Measurements from ENCODE around the gene TTLL4. TPM values are rescaled to one million over a fixed set of nuclear protein-coding genes. Genes with fewer than 3 reads are reported as not detected.
A peak's percentile ranks its signal among the peaks of the same experiment; 100 is the strongest.

Gene TTLL4
- total RNA-seq, 1 donor from 2014 or later = 39.8 TPM

DNA sequence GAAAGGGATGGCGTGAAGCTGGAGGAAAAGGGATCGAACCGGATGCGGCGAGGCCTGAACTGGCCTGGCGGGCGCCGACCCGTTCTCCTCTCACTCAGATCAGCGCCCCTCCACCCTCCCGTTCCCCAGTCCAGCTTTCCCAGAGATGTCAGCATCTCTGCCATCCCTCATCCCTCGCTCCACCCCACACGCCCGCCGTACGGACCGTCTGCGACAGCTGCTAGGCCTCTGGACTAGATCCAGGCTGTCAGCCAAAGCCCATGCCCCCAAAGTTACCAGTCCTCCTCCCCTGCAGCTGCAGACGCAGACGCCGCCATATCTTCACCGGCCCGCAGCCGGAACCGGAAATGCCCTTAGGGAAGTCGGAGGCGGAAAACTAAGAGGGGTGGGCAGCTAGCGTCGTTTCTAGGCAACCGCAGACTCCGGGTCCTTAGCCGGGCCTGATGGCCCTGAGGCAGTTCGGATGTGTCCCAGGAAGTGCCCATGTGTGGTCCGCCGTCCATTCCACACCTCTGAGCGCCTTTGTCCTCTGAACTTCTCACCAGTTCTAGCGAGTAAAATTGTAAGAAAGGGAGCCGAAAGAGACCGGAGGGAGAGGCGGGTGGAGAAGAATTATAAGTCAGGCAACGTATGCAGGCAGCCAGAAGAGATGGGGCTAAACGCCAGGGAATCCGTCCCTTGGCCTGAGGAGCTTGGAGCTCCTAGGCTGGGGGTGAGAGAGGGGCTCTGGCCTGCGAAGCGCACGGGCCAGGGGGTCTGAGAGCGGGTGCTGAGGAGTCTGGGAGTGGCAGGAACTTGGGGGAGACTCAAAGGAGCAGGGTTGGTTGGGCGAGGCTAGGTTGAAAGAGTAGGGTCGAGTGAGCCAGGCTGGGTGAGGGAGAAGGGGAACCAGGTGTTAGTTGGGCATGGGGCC lies 38.7 kb upstream of the TTLL4 start, which contains the start of the genes RNF25 and STK36:
Gene RNF25 (minus strand): TSS at position 349 of the 913 bp plus-strand sequence. CDS start 32 bp downstream, at position 317.
Gene STK36 (plus strand): TSS at position 433 of the 913 bp plus-strand sequence. CDS start 744 bp downstream, outside the sequence.
- H3K36me3 ChIP-seq = no peaks in the 10 kb centered on the region
- H2AFZ ChIP-seq (replicated peaks) = peak within 1 kb of the TSS; percentile 96
- H3K27me3 ChIP-seq = no peaks in the 10 kb centered on the region
- no peaks in the 10 kb centered on the region for H3K9me3 ChIP-seq (ENCODE audit: low read depth)
- H3F3A ChIP-seq (ENCODE audit: low read depth) = peaks cover 5% of the 10 kb centered on the region
- peak; percentile 94 for DNase-seq (ENCODE audit: low spot score)
- Mint-ChIP-seq H3K4me1 (peaks cover 21% of the 10 kb centered on the region), H3K27me3 (ENCODE audit: insufficient read depth, low read depth) (peaks cover 3% of the 10 kb centered on the region), H3K9me3 (no peaks in the 10 kb centered on the region), H3K4me3 (peak within 1 kb of the TSS; percentile 99), H3K27ac (peak within 1 kb of the TSS; percentile 100), H3K36me3 (peaks cover 11% of the 10 kb centered on the region)
- peak within 1 kb of the TSS; percentile 94 for H3K4me2 ChIP-seq
- no peaks in the 10 kb centered on the region for H4K20me1 ChIP-seq (ENCODE audit: low read depth)
- H3K4me1 ChIP-seq = peaks cover 6% of the 10 kb centered on the region
- H3K9ac ChIP-seq = peak within 1 kb of the TSS; percentile 87
- H3K79me2 ChIP-seq (ENCODE audit: low read depth) = peaks cover 29% of the 10 kb centered on the region
- peak within 1 kb of the TSS; percentile 65 for H3K27ac ChIP-seq
- H3K4me3 ChIP-seq = peak within 1 kb of the TSS; percentile 86
- no peak for TF ChIP-seq EZH2 (IDR thresholded peaks at IDR 0.05)
- no peak for TF ChIP-seq EZH2phosphoT487 (IDR thresholded peaks at IDR 0.05)
- TF ChIP-seq, protein P1, sequence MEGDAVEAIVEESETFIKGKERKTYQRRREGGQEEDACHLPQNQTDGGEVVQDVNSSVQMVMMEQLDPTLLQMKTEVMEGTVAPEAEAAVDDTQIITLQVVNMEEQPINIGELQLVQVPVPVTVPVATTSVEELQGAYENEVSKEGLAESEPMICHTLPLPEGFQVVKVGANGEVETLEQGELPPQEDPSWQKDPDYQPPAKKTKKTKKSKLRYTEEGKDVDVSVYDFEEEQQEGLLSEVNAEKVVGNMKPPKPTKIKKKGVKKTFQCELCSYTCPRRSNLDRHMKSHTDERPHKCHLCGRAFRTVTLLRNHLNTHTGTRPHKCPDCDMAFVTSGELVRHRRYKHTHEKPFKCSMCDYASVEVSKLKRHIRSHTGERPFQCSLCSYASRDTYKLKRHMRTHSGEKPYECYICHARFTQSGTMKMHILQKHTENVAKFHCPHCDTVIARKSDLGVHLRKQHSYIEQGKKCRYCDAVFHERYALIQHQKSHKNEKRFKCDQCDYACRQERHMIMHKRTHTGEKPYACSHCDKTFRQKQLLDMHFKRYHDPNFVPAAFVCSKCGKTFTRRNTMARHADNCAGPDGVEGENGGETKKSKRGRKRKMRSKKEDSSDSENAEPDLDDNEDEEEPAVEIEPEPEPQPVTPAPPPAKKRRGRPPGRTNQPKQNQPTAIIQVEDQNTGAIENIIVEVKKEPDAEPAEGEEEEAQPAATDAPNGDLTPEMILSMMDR (IDR thresholded peaks at IDR 0.05) = no peak

DNA sequence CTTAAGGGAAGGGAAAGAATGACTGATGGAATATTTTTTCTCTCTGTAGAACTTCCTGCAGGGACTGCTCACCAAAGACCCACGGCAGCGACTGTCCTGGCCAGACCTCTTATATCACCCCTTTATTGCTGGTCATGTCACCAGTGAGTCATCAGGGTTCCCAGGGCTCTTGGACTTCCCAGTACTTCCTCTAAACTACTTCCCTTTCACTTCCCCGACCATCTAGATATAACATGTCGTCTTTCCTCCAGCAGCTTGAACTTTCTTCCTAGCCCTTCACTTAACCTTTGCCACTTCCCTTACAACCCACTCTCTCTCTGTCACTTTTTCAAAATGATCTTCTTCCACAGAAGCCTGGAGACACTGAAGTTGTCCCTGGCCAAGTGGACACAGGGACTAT lies 31.5 kb upstream of the TTLL4 start:
- no peak overlapping the region for H3K4me3 Mint-ChIP-seq

DNA sequence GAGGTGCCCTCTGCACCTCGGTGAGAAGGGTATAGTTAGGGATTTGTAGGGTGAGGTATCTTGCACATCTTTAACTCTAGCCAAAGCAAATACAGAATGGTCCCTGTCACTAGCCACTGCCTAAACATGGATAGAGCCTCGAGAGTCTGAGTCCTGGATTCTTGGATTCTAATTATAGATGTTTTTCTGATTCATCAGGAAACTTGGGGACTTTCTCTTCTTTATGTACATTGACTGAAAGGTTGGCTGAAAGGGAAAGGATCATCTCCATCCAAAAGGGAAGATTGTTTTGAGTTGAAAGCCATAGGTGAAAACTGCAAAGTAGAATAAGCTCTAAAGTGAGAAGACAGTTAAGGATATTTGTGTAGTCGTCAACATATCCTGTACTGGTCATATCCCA lies 30.6 kb upstream of the TTLL4 start:
- Mint-ChIP-seq H3K9me3 (no peaks in the 10 kb centered on the region), H3K4me1 (no peaks in the 10 kb centered on the region), H3K27me3 (ENCODE audit: insufficient read depth, low read depth) (peaks cover 3% of the 10 kb centered on the region), H3K4me3 (no peak overlapping the region), H3K36me3 (peaks cover 20% of the 10 kb centered on the region), H3K27ac (no peak overlapping the region)
- H3K27me3 ChIP-seq = no peaks in the 10 kb centered on the region
- H3K4me1 ChIP-seq = no peaks in the 10 kb centered on the region
- no peaks in the 10 kb centered on the region for H4K20me1 ChIP-seq (ENCODE audit: low read depth)
- H2AFZ ChIP-seq (replicated peaks) = no peak overlapping the region
- H3K79me2 ChIP-seq (ENCODE audit: low read depth) = no peaks in the 10 kb centered on the region
- H3K4me2 ChIP-seq = no peak overlapping the region
- no peak overlapping the region for H3K4me3 ChIP-seq
- DNase-seq (ENCODE audit: low spot score) = no peak
- TF ChIP-seq, protein P1 (IDR thresholded peaks at IDR 0.05) = no peak
- no peak for TF ChIP-seq EZH2 (IDR thresholded peaks at IDR 0.05)
- TF ChIP-seq EZH2phosphoT487 (IDR thresholded peaks at IDR 0.05) = no peak
- no peak overlapping the region for H3K27ac ChIP-seq
- H3K9me3 ChIP-seq (ENCODE audit: low read depth) = no peaks in the 10 kb centered on the region
- H3F3A ChIP-seq (ENCODE audit: low read depth) = peaks cover 4% of the 10 kb centered on the region
- H3K9ac ChIP-seq = no peak overlapping the region
- no peaks in the 10 kb centered on the region for H3K36me3 ChIP-seq

More for the DNA sequence above, 31.5 kb upstream of the TTLL4 start:
- no peaks in the 10 kb centered on the region for H3F3A ChIP-seq (ENCODE audit: low read depth)
- no peak for TF ChIP-seq EZH2 (IDR thresholded peaks at IDR 0.05)
- TF ChIP-seq EZH2phosphoT487 (IDR thresholded peaks at IDR 0.05) = no peak
- TF ChIP-seq, protein P1 (IDR thresholded peaks at IDR 0.05) = no peak
- H3K27me3 Mint-ChIP-seq (ENCODE audit: insufficient read depth, low read depth) = peaks cover 3% of the 10 kb centered on the region
- H3K36me3 ChIP-seq = no peaks in the 10 kb centered on the region
- H3K4me1 Mint-ChIP-seq = no peaks in the 10 kb centered on the region
- H3K4me2 ChIP-seq = no peak overlapping the region
- no peaks in the 10 kb centered on the region for H3K9me3 Mint-ChIP-seq
- no peak overlapping the region for H3K27ac Mint-ChIP-seq
- H3K27me3 ChIP-seq = no peaks in the 10 kb centered on the region
- H3K9me3 ChIP-seq (ENCODE audit: low read depth) = no peaks in the 10 kb centered on the region
- no peak overlapping the region for H3K9ac ChIP-seq
- no peak overlapping the region for H2AFZ ChIP-seq (replicated peaks)
- H4K20me1 ChIP-seq (ENCODE audit: low read depth) = no peaks in the 10 kb centered on the region
- H3K4me3 ChIP-seq = no peak overlapping the region
- H3K36me3 Mint-ChIP-seq = peaks cover 18% of the 10 kb centered on the region
- H3K27ac ChIP-seq = no peak overlapping the region
- H3K79me2 ChIP-seq (ENCODE audit: low read depth) = no peaks in the 10 kb centered on the region
- no peaks in the 10 kb centered on the region for H3K4me1 ChIP-seq
- DNase-seq (ENCODE audit: low spot score) = no peak
